ENCODE results near the gene MAP2K1.
"Not testable (repeated sequence)": the region's sequence is repeated elsewhere in the genome, so short reads cannot be mapped to it uniquely, and the experiment has no call there.

DNA sequence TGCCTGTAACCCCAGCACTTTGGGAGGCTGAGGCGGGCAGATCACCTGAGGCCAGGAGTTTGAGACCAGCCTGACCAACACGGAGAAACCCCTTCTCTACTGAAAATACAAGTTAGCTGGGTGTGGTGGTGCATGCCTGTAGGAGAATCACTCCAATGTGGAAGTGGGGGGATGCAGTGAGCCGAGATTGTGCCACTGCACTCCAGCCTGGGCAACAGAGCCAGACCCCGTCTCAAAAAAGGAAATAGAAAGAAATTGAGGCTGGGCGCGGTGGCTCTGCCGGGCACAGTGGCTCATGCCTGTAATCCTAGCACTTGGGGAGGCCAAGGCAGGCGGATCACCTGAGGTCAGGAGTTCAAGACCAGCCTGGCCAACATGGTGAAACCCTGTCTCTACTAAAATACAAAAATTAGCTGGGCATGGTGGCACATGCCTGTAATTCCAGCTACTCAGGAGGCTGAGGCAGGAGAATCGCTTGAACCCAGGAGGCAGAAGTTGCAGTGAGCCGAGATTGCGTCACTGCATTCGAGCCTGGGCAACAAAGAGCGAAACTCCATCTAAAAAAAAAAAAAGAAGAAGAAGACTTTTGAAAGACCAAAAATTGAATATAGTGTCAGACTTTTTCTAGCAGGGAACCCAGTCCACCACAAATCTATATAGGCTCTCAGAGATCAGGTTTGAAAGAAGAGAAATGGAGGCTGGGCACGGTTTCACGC is 24.8 kb upstream of the MAP2K1 start:
- TF ChIP-seq, protein P1, sequence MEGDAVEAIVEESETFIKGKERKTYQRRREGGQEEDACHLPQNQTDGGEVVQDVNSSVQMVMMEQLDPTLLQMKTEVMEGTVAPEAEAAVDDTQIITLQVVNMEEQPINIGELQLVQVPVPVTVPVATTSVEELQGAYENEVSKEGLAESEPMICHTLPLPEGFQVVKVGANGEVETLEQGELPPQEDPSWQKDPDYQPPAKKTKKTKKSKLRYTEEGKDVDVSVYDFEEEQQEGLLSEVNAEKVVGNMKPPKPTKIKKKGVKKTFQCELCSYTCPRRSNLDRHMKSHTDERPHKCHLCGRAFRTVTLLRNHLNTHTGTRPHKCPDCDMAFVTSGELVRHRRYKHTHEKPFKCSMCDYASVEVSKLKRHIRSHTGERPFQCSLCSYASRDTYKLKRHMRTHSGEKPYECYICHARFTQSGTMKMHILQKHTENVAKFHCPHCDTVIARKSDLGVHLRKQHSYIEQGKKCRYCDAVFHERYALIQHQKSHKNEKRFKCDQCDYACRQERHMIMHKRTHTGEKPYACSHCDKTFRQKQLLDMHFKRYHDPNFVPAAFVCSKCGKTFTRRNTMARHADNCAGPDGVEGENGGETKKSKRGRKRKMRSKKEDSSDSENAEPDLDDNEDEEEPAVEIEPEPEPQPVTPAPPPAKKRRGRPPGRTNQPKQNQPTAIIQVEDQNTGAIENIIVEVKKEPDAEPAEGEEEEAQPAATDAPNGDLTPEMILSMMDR (IDR thresholded peaks at IDR 0.05; ENCODE audit: low read depth, low read length, missing input control) = not testable (repeated sequence)
- TF ChIP-seq YY1 (IDR thresholded peaks at IDR 0.05); SP1 (IDR thresholded peaks at IDR 0.05); JUND (IDR thresholded peaks at IDR 0.05); FOXA1 (IDR thresholded peaks at IDR 0.05); EGR1 (IDR thresholded peaks at IDR 0.05; ENCODE audit: low read depth in 2 of 2): not testable (repeated sequence)

Measured in liver (tissue), 3 donors.